Measurements from ENCODE around the gene ITM2C.

The ITM2C gene

DNA sequence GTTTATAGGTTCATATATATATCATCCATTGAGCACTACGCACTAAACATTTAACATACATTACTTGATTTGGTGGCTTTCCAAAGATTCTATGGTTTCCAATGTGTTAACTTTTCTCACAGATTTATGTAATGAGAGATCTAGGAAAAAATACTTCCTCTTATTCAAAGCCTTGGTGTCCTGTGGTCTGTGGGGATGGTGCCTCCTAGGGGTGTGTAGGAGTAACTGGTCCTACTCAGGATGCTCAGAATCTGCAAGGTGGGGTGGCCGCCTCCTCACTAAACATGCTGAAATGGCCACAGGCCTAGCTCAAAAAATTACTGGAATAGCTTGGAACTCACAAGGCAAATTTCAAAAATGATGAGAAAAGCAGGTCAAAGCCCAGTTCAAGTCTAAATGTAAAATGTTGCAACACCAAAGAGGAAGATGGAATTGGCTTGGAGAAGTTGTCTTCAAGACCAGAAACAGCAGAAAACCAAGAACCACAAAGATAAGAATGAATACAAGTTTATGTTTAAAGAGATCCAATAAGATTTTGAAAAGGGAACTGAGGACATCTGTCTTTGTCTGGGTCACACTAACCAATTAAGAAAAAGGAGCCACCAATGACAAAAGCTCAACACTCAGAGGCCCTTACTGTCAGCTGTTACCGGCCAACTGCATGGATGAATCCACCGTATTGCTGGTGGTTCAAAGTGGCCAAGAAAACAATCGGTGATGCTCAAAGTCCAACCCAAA is 48.8 kb downstream of the ITM2C start:
- no peaks in the 10 kb centered on the region for H3K79me1 ChIP-seq (ENCODE audit: low read depth, low read length)
- no peak overlapping the region for H3K9ac ChIP-seq (ENCODE audit: low read depth, low read length, poor library complexity)
- H4K91ac ChIP-seq (ENCODE audit: low read depth, low read length, poor library complexity): no peak overlapping the region
- H3K18ac ChIP-seq (ENCODE audit: low read length): no peak overlapping the region
- H3K14ac ChIP-seq (ENCODE audit: low read length): no peak overlapping the region
- no peak overlapping the region for H3K4ac ChIP-seq (ENCODE audit: low read length)
- H2BK5ac ChIP-seq (ENCODE audit: low read length): no peak overlapping the region
- H3K4me1 ChIP-seq (ENCODE audit: control insufficient read depth in 2 of 2, insufficient read depth in 1 of 2, low read depth in 1 of 2, low read length in 2 of 2): peaks cover 5 to 17% of the 10 kb centered on the region in 2 donors
- no CpG with 5 or more reads among the region's 5 CpGs for WGBS, 2 donors (ENCODE audit: extremely low coverage in 2 of 2, insufficient read length in 2 of 2, insufficient replicate concordance in 1 of 2)
- no peak overlapping the region for H2BK12ac ChIP-seq (ENCODE audit: low read length)
- H2AK5ac ChIP-seq (ENCODE audit: low read depth, low read length): no peak overlapping the region
- no peak overlapping the region for H3K23ac ChIP-seq (ENCODE audit: low read depth, low read length, poor library complexity)
- H4K8ac ChIP-seq (ENCODE audit: low read depth, low read length): no peak overlapping the region
- no peak overlapping the region for H3K4me2 ChIP-seq (ENCODE audit: insufficient read depth, low read length, poor library complexity, severe bottlenecking)
- H3K27ac ChIP-seq (replicated peaks; ENCODE audit: low read length): no peak overlapping the region
- no peak overlapping the region for H2BK15ac ChIP-seq (ENCODE audit: low read length)
- H2AFZ ChIP-seq (ENCODE audit: low read length): no peak overlapping the region
- H3K36me3 ChIP-seq (replicated peaks in 1 of 2; ENCODE audit: control insufficient read depth in 2 of 2, insufficient read depth in 2 of 2, low read length in 2 of 2): no peaks in the 10 kb centered on the region
- DNase-seq (ENCODE audit: low spot score): no peak
- H3K9me3 ChIP-seq (replicated peaks in 1 of 2; ENCODE audit: control insufficient read depth in 2 of 2, insufficient read depth in 1 of 2, low read depth in 1 of 2, low read length in 2 of 2): no peaks in the 10 kb centered on the region
- no peaks in the 10 kb centered on the region for H3K27me3 ChIP-seq (ENCODE audit: control insufficient read depth in 3 of 3, insufficient read depth in 3 of 3, low read depth in 1 of 3, low read length in 3 of 3)
- H3K4me3 ChIP-seq (ENCODE audit: low read length in 2 of 2): no peak overlapping the region
- H2BK120ac ChIP-seq (ENCODE audit: low read depth, low read length): no peak overlapping the region

DNA sequence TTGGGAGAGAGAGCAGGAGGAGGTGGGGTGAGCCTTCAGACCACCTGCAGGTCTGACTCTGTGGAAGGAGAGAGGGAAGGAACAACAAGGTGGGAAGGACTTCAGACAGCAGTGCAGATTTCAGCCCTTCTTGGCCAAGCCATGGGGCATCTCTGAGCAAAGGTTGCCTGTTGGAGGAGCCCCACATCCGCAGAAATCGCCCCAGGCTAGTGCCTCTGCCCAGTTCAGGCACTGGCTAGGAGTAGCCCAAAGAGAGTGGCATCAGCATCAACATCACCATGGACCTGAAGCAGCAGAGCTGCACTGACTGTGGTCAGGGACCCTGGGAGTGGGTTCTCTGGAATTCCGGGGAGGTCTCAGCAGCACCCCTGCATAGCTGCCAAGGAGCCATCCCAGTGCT is 50.1 kb downstream of the ITM2C start:
- Histone ChIP-seq H4K8ac (ENCODE audit: low read depth, low read length) (no peak overlapping the region), H3K27ac (replicated peaks; ENCODE audit: low read length) (no peak overlapping the region), H3K4ac (ENCODE audit: low read length) (no peak overlapping the region), H3K23ac (ENCODE audit: low read depth, low read length, poor library complexity) (no peak overlapping the region), H3K27me3 (ENCODE audit: control insufficient read depth in 3 of 3, insufficient read depth in 3 of 3, low read depth in 1 of 3, low read length in 3 of 3) (no peaks in the 10 kb centered on the region), H3K4me2 (ENCODE audit: insufficient read depth, low read length, poor library complexity, severe bottlenecking) (no peak overlapping the region), H3K9me3 (replicated peaks in 1 of 2; ENCODE audit: control insufficient read depth in 2 of 2, insufficient read depth in 1 of 2, low read depth in 1 of 2, low read length in 2 of 2) (no peaks in the 10 kb centered on the region), H3K18ac (ENCODE audit: low read length) (no peak overlapping the region), H3K14ac (ENCODE audit: low read length) (no peak overlapping the region), H3K9ac (ENCODE audit: low read depth, low read length, poor library complexity) (no peak overlapping the region), H3K4me1 (ENCODE audit: control insufficient read depth in 2 of 2, insufficient read depth in 1 of 2, low read depth in 1 of 2, low read length in 2 of 2) (peaks cover 5 to 16% of the 10 kb centered on the region in 2 donors), H3K36me3 (replicated peaks in 1 of 2; ENCODE audit: control insufficient read depth in 2 of 2, insufficient read depth in 2 of 2, low read length in 2 of 2) (no peaks in the 10 kb centered on the region), H3K4me3 (ENCODE audit: low read length in 2 of 2) (no peak overlapping the region), H2BK5ac (ENCODE audit: low read length) (no peak overlapping the region), H4K91ac (ENCODE audit: low read depth, low read length, poor library complexity) (no peak overlapping the region), H2BK120ac (ENCODE audit: low read depth, low read length) (no peak overlapping the region), H2BK12ac (ENCODE audit: low read length) (no peak overlapping the region), H3K79me1 (ENCODE audit: low read depth, low read length) (no peaks in the 10 kb centered on the region), H2AFZ (ENCODE audit: low read length) (no peak overlapping the region), H2AK5ac (ENCODE audit: low read depth, low read length) (peak overlapping the region; percentile 24), H2BK15ac (ENCODE audit: low read length) (no peak overlapping the region)
- DNase-seq (ENCODE audit: low spot score): no peak
- no CpG with 5 or more reads among the region's 3 CpGs for WGBS, 2 donors (ENCODE audit: extremely low coverage in 2 of 2, insufficient read length in 2 of 2, insufficient replicate concordance in 1 of 2)

DNA sequence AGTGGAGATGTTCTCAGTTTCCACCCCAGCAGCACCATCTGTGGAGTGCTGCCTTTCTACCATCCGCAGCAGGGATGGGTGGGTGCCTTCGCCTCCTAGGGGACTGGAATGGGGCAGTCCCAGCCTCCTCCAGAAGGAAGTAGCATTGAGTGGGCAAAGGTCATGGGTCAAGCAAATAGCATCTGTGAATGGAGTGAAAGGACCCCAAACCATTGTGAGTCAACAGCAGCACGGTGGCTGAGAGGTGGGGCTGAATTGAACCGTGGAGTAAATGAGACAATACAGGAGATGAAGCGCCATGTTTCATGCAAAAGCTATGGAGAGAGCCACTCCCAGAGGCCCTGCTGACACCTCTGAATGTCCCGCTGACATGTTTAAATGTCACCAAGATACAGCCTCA is 50.6 kb downstream of the ITM2C start:
- no peak overlapping the region for H2BK12ac ChIP-seq (ENCODE audit: low read length)
- no CpG with 5 or more reads among the region's 6 CpGs for WGBS, 2 donors (ENCODE audit: extremely low coverage in 2 of 2, insufficient read length in 2 of 2, insufficient replicate concordance in 1 of 2)
- H3K23ac ChIP-seq (ENCODE audit: low read depth, low read length, poor library complexity): no peak overlapping the region
- H2AK5ac ChIP-seq (ENCODE audit: low read depth, low read length): no peak overlapping the region
- no peaks in the 10 kb centered on the region for H3K27me3 ChIP-seq (ENCODE audit: control insufficient read depth in 3 of 3, insufficient read depth in 3 of 3, low read depth in 1 of 3, low read length in 3 of 3)
- peaks cover 5 to 19% of the 10 kb centered on the region in 2 donors for H3K4me1 ChIP-seq (ENCODE audit: control insufficient read depth in 2 of 2, insufficient read depth in 1 of 2, low read depth in 1 of 2, low read length in 2 of 2)
- no peak overlapping the region for H3K14ac ChIP-seq (ENCODE audit: low read length)
- no peak overlapping the region for H4K8ac ChIP-seq (ENCODE audit: low read depth, low read length)
- no peaks in the 10 kb centered on the region for H3K36me3 ChIP-seq (replicated peaks in 1 of 2; ENCODE audit: control insufficient read depth in 2 of 2, insufficient read depth in 2 of 2, low read length in 2 of 2)
- H3K79me1 ChIP-seq (ENCODE audit: low read depth, low read length): no peaks in the 10 kb centered on the region
- no peak overlapping the region for H3K4me2 ChIP-seq (ENCODE audit: insufficient read depth, low read length, poor library complexity, severe bottlenecking)
- H2BK15ac ChIP-seq (ENCODE audit: low read length): no peak overlapping the region
- no peak overlapping the region for H3K27ac ChIP-seq (replicated peaks; ENCODE audit: low read length)
- H2AFZ ChIP-seq (ENCODE audit: low read length): peak overlapping the region; percentile 5
- H4K91ac ChIP-seq (ENCODE audit: low read depth, low read length, poor library complexity): no peak overlapping the region
- H3K9ac ChIP-seq (ENCODE audit: low read depth, low read length, poor library complexity): no peak overlapping the region
- no peak overlapping the region for H3K4me3 ChIP-seq (ENCODE audit: low read length in 2 of 2)
- DNase-seq (ENCODE audit: low spot score): no peak
- no peak overlapping the region for H3K4ac ChIP-seq (ENCODE audit: low read length)
- H2BK5ac ChIP-seq (ENCODE audit: low read length): no peak overlapping the region
- H2BK120ac ChIP-seq (ENCODE audit: low read depth, low read length): no peak overlapping the region
- H3K9me3 ChIP-seq (replicated peaks in 1 of 2; ENCODE audit: control insufficient read depth in 2 of 2, insufficient read depth in 1 of 2, low read depth in 1 of 2, low read length in 2 of 2): no peaks in the 10 kb centered on the region
- no peak overlapping the region for H3K18ac ChIP-seq (ENCODE audit: low read length)

GRCh38 chr2:230916218-230916617 is 51.5 kb downstream of the ITM2C start:
- DNase-seq (ENCODE audit: low spot score): no peak

More at GRCh38 chr2:230916218-230916617, 51.5 kb downstream of the ITM2C start:
- no peak overlapping the region for H2BK120ac ChIP-seq (ENCODE audit: low read depth, low read length)
- H3K4me2 ChIP-seq (ENCODE audit: insufficient read depth, low read length, poor library complexity, severe bottlenecking): no peak overlapping the region
- H4K8ac ChIP-seq (ENCODE audit: low read depth, low read length): no peak overlapping the region
- H3K23ac ChIP-seq (ENCODE audit: low read depth, low read length, poor library complexity): no peak overlapping the region
- no peak overlapping the region for H3K9ac ChIP-seq (ENCODE audit: low read depth, low read length, poor library complexity)
- no peak overlapping the region for H4K91ac ChIP-seq (ENCODE audit: low read depth, low read length, poor library complexity)
- no peaks in the 10 kb centered on the region for H3K9me3 ChIP-seq (replicated peaks in 1 of 2; ENCODE audit: control insufficient read depth in 2 of 2, insufficient read depth in 1 of 2, low read depth in 1 of 2, low read length in 2 of 2)
- no peak overlapping the region for H2AFZ ChIP-seq (ENCODE audit: low read length)
- H3K4me3 ChIP-seq (ENCODE audit: low read length in 2 of 2): no peak overlapping the region
- H2BK5ac ChIP-seq (ENCODE audit: low read length): no peak overlapping the region
- no CpG with 5 or more reads among the region's 7 CpGs for WGBS, 2 donors (ENCODE audit: extremely low coverage in 2 of 2, insufficient read length in 2 of 2, insufficient replicate concordance in 1 of 2)
- H3K4me1 ChIP-seq (ENCODE audit: control insufficient read depth in 2 of 2, insufficient read depth in 1 of 2, low read depth in 1 of 2, low read length in 2 of 2): peaks cover 5 to 21% of the 10 kb centered on the region in 2 donors
- no peak overlapping the region for H2AK5ac ChIP-seq (ENCODE audit: low read depth, low read length)
- no peak overlapping the region for H2BK12ac ChIP-seq (ENCODE audit: low read length)
- no peak overlapping the region for H3K27ac ChIP-seq (replicated peaks; ENCODE audit: low read length)
- H3K14ac ChIP-seq (ENCODE audit: low read length): no peak overlapping the region
- H3K79me1 ChIP-seq (ENCODE audit: low read depth, low read length): no peaks in the 10 kb centered on the region
- no peak overlapping the region for H3K18ac ChIP-seq (ENCODE audit: low read length)
- H3K4ac ChIP-seq (ENCODE audit: low read length): no peak overlapping the region
- H2BK15ac ChIP-seq (ENCODE audit: low read length): no peak overlapping the region
- H3K36me3 ChIP-seq (replicated peaks in 1 of 2; ENCODE audit: control insufficient read depth in 2 of 2, insufficient read depth in 2 of 2, low read length in 2 of 2): no peaks in the 10 kb centered on the region
- H3K27me3 ChIP-seq (ENCODE audit: control insufficient read depth in 3 of 3, insufficient read depth in 3 of 3, low read depth in 1 of 3, low read length in 3 of 3): no peaks in the 10 kb centered on the region
